ENCODE data around the gene SERPINB5. TPM values are rescaled to one million over a fixed set of nuclear protein-coding genes. Genes with fewer than 3 reads are reported as not detected.
"Not testable (repeated sequence)": the region's sequence is repeated elsewhere in the genome, so short reads cannot be mapped to it uniquely, and the experiment has no call there.

SERPINB5 gene
- total RNA-seq, 2 experiments from 2014 or later: not detected

GRCh38 chr18:63452751-63453150 lies 24.0 kb upstream of the SERPINB5 start:
- not testable (repeated sequence) for H3K9me3 Mint-ChIP-seq, H3K4me3 Mint-ChIP-seq

GRCh38 chr18:63454497-63454896 lies 22.3 kb upstream of the SERPINB5 start:
- Mint-ChIP-seq H3K9me3 (no peaks in the 10 kb centered on the region), H3K27ac (no peak overlapping the region), H3K4me1 (no peaks in the 10 kb centered on the region), H3K36me3 (no peaks in the 10 kb centered on the region), H3K27me3 (no peaks in the 10 kb centered on the region), H3K4me3 (no peak overlapping the region)
- no peak for DNase-seq

More at GRCh38 chr18:63452751-63453150, 24.0 kb upstream of the SERPINB5 start:
- not testable (repeated sequence) for H3K27me3 Mint-ChIP-seq, DNase-seq, H3K27ac Mint-ChIP-seq, H3K4me1 Mint-ChIP-seq, H3K36me3 Mint-ChIP-seq

DNA sequence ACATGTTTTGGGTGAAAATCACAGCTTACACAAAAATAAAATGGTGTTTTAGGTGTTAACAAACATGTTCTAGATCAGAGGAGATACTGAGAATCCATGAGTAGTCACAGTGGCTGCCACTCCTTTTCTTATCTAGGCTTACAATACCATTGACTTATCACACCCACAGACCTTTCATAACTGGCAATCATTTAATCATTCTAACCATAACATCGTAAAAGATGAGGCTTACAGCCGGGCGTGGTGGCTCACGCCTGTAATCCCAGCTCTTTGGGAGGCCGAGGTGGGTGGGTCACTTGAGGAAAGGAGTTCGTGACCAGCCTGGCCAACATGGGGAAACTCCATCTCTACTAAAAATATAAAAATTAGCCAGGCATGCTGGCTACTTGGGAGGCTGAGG lies 18.8 kb upstream of the SERPINB5 start:
- Mint-ChIP-seq H3K9me3 (no peaks in the 10 kb centered on the region), H3K4me1 (no peaks in the 10 kb centered on the region), H3K4me3 (no peak overlapping the region), H3K27me3 (peaks cover 4% of the 10 kb centered on the region), H3K27ac (no peak overlapping the region), H3K36me3 (no peaks in the 10 kb centered on the region)
- DNase-seq: no peak

DNA sequence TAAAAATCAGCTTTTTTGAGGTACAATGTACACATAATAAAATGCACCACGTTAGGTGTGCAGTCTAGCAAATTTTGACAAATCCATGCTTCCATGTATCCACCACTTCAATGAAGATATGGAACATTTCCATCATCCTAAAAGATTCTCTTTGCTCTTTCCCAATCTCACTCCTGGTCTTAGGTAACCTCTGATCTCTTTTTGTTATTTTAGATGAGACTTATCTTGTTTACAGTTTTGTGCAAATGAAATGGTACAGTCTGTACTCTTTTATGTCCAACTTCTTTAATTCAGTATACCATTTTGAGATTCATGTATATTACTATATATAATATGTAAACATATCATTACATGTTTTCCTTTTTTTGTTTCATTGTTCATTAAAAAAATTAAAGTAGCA lies 16.3 kb upstream of the SERPINB5 start:
- peaks cover 9% of the 10 kb centered on the region for H3K27me3 Mint-ChIP-seq
- DNase-seq: no peak
- H3K36me3 Mint-ChIP-seq: no peaks in the 10 kb centered on the region
- H3K4me1 Mint-ChIP-seq: no peaks in the 10 kb centered on the region
- H3K27ac Mint-ChIP-seq: no peak overlapping the region
- no peak overlapping the region for H3K4me3 Mint-ChIP-seq
- H3K9me3 Mint-ChIP-seq: no peaks in the 10 kb centered on the region

DNA sequence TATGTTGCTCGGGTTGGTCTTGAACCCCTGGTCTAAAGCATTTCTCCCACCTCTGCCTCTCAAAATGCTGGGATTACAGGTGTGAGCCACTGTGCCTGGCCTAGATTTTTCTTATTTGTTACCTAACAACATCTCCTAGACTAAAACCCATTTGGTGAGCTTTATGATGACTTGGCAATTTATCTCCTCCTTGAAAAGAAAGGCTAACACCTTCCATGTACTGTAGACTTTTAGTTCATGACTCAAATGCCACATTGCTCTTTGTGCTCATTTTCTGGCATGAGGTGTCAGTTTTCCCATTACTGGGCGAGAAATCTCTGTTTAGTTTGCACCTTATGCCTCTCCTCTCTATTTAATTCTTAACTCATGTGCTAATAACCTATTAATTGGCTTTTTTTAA lies 12.3 kb upstream of the SERPINB5 start:
- Mint-ChIP-seq H3K9me3 (no peaks in the 10 kb centered on the region), H3K4me1 (no peaks in the 10 kb centered on the region), H3K36me3 (no peaks in the 10 kb centered on the region), H3K4me3 (no peak overlapping the region), H3K27me3 (peaks cover 16% of the 10 kb centered on the region), H3K27ac (no peak overlapping the region)
- DNase-seq: no peak

DNA sequence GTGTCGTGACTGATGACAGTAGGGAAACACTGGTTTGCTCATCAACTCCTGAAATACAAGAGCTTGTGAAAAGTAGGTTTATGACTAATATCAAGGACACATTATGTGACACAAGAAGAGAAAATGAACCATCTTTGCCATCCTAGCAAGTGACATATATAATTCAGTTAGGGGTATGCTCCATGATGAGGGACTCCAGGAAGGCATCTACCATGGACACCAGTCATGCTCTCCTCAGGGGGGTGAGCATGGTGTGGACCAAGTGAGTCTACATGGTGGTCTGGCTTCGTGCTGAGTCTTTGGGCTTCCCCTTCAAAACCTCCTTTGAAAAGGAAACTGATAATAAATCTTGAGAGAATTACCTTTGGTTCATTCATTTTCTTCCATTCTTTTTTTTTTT lies 11.7 kb upstream of the SERPINB5 start:
- H3K27ac Mint-ChIP-seq: no peak overlapping the region
- H3K27me3 Mint-ChIP-seq: peaks cover 16% of the 10 kb centered on the region
- no peaks in the 10 kb centered on the region for H3K36me3 Mint-ChIP-seq
- no peak for DNase-seq
- H3K9me3 Mint-ChIP-seq: no peaks in the 10 kb centered on the region
- H3K4me1 Mint-ChIP-seq: no peaks in the 10 kb centered on the region
- no peak overlapping the region for H3K4me3 Mint-ChIP-seq

DNA sequence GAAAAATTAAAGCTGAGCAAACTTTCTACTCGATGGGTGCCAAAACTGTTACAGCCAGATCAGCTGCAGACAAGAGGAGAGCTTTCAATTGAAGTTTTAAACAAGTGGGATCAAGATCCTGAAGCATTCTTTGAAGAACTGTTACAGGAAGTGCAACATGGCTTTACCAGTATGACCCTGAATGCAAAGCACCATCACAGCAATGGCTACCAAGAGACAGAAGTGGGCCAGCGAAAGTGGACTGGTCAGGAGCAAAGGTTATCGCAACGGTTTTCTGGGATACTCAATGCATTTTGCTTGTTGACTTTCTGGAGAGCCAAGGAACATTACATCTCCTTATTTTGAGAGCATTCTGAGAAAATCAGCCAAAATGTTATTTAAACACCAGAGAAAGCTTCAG lies 9.1 kb upstream of the SERPINB5 start:
- Mint-ChIP-seq H3K9me3 (no peaks in the 10 kb centered on the region), H3K27me3 (peaks cover 11% of the 10 kb centered on the region)

GRCh38 chr18:63468575-63468974 lies 8.2 kb upstream of the SERPINB5 start:
- no peaks in the 10 kb centered on the region for H3K36me3 Mint-ChIP-seq
- H3K4me3 Mint-ChIP-seq: no peak overlapping the region
- H3K4me1 Mint-ChIP-seq: no peaks in the 10 kb centered on the region
- H3K27ac Mint-ChIP-seq: no peak overlapping the region
- H3K27me3 Mint-ChIP-seq: peaks cover 7% of the 10 kb centered on the region
- H3K9me3 Mint-ChIP-seq: no peaks in the 10 kb centered on the region
- no peak for DNase-seq

More for the DNA sequence above, 9.1 kb upstream of the SERPINB5 start:
- no peaks in the 10 kb centered on the region for H3K4me1 Mint-ChIP-seq
- no peak for DNase-seq
- H3K36me3 Mint-ChIP-seq: no peaks in the 10 kb centered on the region
- no peak overlapping the region for H3K4me3 Mint-ChIP-seq
- H3K27ac Mint-ChIP-seq: no peak overlapping the region

DNA sequence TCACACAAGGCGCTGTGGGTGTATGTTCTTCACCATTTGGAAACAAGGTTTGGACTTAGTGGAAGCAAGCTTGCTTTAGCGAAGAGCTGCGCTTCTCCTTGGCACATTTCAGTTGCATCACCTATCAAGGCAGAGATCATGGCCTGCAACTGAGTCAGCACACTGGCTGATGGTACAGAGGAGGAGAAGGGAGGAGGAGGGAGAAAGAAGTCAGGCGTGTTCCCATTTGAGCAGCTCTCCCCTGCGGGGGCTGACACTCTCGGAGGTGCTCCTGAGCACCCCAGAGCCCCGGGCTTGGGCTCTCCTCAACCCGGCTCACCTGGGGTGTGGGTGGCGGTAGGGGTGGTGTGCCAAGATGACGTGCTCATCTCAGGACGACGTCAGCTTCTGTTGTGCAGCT lies 6.0 kb upstream of the SERPINB5 start:
- H3K4me3 Mint-ChIP-seq: no peak overlapping the region
- H3K27me3 Mint-ChIP-seq: peaks cover 6% of the 10 kb centered on the region
- no peaks in the 10 kb centered on the region for H3K36me3 Mint-ChIP-seq
- no peak for DNase-seq
- no peaks in the 10 kb centered on the region for H3K9me3 Mint-ChIP-seq
- no peaks in the 10 kb centered on the region for H3K4me1 Mint-ChIP-seq
- H3K27ac Mint-ChIP-seq: no peak overlapping the region

- Mint-ChIP-seq H3K4me3 (no peak overlapping the region), H3K27ac (no peak overlapping the region), H3K9me3 (no peaks in the 10 kb centered on the region), H3K4me1 (no peaks in the 10 kb centered on the region), H3K36me3 (no peaks in the 10 kb centered on the region), H3K27me3 (peaks cover 2% of the 10 kb centered on the region)
- no peak for DNase-seq
Observed at GRCh38 chr18:63472380-63472779, 4.4 kb upstream of the SERPINB5 start.

GRCh38 chr18:63477200-63477599 lies 442 bp downstream of the SERPINB5 start:
- Mint-ChIP-seq H3K9me3 (no peaks in the 10 kb centered on the region), H3K4me1 (no peaks in the 10 kb centered on the region), H3K4me3 (no peak overlapping the region), H3K27ac (no peak overlapping the region), H3K36me3 (no peaks in the 10 kb centered on the region), H3K27me3 (no peaks in the 10 kb centered on the region)
- no peak for DNase-seq

GRCh38 chr18:63477968-63478367 lies 1.2 kb downstream of the SERPINB5 start:
- no peaks in the 10 kb centered on the region for H3K27me3 Mint-ChIP-seq
- no peak for DNase-seq
- no peak overlapping the region for H3K4me3 Mint-ChIP-seq
- no peaks in the 10 kb centered on the region for H3K9me3 Mint-ChIP-seq
- no peaks in the 10 kb centered on the region for H3K36me3 Mint-ChIP-seq
- no peaks in the 10 kb centered on the region for H3K4me1 Mint-ChIP-seq
- no peak overlapping the region for H3K27ac Mint-ChIP-seq

- Mint-ChIP-seq H3K27me3 (no peaks in the 10 kb centered on the region), H3K4me3 (no peak overlapping the region), H3K27ac (no peak overlapping the region), H3K4me1 (no peaks in the 10 kb centered on the region), H3K9me3 (no peaks in the 10 kb centered on the region), H3K36me3 (no peaks in the 10 kb centered on the region)
- DNase-seq: no peak
Observed at GRCh38 chr18:63479826-63480225, 3.1 kb downstream of the SERPINB5 start.

GRCh38 chr18:63480476-63480875 lies 3.7 kb downstream of the SERPINB5 start:
- no peaks in the 10 kb centered on the region for H3K27me3 Mint-ChIP-seq
- no peak overlapping the region for H3K27ac Mint-ChIP-seq
- no peak overlapping the region for H3K4me3 Mint-ChIP-seq
- H3K9me3 Mint-ChIP-seq: no peaks in the 10 kb centered on the region
- H3K4me1 Mint-ChIP-seq: no peaks in the 10 kb centered on the region
- no peak for DNase-seq
- no peaks in the 10 kb centered on the region for H3K36me3 Mint-ChIP-seq

GRCh38 chr18:63480915-63481314 lies 4.2 kb downstream of the SERPINB5 start:
- Mint-ChIP-seq H3K36me3 (no peaks in the 10 kb centered on the region), H3K9me3 (no peaks in the 10 kb centered on the region), H3K4me3 (no peak overlapping the region), H3K4me1 (no peaks in the 10 kb centered on the region), H3K27ac (no peak overlapping the region), H3K27me3 (no peaks in the 10 kb centered on the region)
- DNase-seq: no peak

DNA sequence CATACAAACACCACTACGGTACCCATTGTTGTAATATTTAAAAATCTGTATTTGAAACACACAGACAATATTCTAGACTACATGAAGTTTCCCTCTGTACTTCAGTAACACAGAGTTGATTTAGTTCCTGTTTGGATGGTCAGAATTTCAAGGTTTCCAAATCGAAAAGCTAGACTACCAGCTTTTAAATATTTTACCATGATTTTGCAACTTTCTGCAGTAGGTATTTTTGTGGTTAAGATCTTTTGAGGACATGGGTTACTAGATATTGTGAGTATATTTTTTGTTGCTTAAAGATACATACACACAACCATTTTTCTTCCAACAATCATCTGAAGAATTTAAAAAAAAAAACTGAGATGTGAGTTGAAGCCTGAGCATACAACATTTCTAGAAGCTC lies 10.9 kb downstream of the SERPINB5 start:
- Mint-ChIP-seq H3K4me1 (no peaks in the 10 kb centered on the region), H3K27me3 (peaks cover 11% of the 10 kb centered on the region), H3K27ac (no peak overlapping the region), H3K36me3 (no peaks in the 10 kb centered on the region), H3K4me3 (no peak overlapping the region), H3K9me3 (no peaks in the 10 kb centered on the region)
- DNase-seq: no peak

GRCh38 chr18:63488160-63488559 lies 11.4 kb downstream of the SERPINB5 start:
- no peak for DNase-seq
- Mint-ChIP-seq H3K27me3 (peaks cover 11% of the 10 kb centered on the region), H3K36me3 (no peaks in the 10 kb centered on the region), H3K27ac (no peak overlapping the region), H3K4me3 (no peak overlapping the region), H3K9me3 (no peaks in the 10 kb centered on the region), H3K4me1 (no peaks in the 10 kb centered on the region)
